ENCODE data around the gene CLK4.

The CLK4 gene

DNA sequence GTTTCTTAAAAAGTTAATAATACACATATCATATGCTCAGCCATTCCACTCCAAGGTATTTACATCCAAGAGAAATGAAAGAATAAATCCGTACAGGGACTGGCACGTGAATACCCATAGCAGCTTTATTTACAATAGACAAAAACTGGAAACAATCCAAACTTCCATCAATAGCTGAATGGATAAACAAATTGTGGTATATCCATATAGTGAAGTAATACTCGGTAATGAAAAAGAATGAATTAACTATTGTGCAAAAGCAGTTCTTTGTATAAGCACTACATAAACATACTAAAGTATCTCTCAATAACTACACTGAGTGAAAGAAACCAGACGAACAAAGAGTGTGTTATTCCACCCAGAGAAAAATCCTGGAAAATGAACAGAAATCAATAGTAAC, 54.2 kb downstream of the CLK4 start:
- FAIRE-seq (no peak), DNase-seq (ENCODE audit: insufficient read length, low spot score) (no peak)
- no peak for TF ChIP-seq CTCF (IDR thresholded peaks at IDR 0.05; ENCODE audit: insufficient read depth, missing control alignments)

- DNase-seq (ENCODE audit: insufficient read length, low spot score) (no peak), FAIRE-seq (no peak)
- no peak for TF ChIP-seq CTCF (IDR thresholded peaks at IDR 0.05; ENCODE audit: insufficient read depth, missing control alignments)
Measured at GRCh38 chr5:178569485-178569884, 57.4 kb downstream of the CLK4 start.

- no peak for FAIRE-seq
- no peak for DNase-seq (ENCODE audit: insufficient read length, low spot score)
- TF ChIP-seq CTCF (IDR thresholded peaks at IDR 0.05; ENCODE audit: insufficient read depth, missing control alignments): no peak
Measured at GRCh38 chr5:178564811-178565550, 61.9 kb downstream of the CLK4 start.

- FAIRE-seq: no peak
- no peak for TF ChIP-seq CTCF (IDR thresholded peaks at IDR 0.05; ENCODE audit: insufficient read depth, missing control alignments)
- no peak for DNase-seq (ENCODE audit: insufficient read length, low spot score)
Measured at GRCh38 chr5:178564397-178564796, 62.5 kb downstream of the CLK4 start.

DNA sequence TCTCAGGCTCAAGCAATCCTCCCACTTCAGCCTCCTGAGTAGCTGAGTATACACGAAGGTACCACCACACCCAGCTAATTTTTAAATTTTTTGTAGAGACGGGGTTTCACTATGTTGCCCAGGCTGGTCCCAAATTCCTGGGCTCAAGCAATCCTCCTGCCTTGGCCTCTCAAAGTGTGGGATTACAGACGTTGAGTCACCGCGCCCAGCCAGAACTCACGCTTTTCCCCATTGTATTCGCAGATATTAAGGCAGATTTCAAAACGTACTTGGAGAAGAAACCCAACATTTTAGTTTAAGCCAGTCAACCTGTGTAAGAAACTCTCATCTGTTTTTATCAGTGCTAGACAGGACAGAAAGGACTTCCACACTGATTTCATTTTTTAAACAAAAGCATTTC, 63.2 kb downstream of the CLK4 start:
- FAIRE-seq: no peak
- no peak for TF ChIP-seq CTCF (IDR thresholded peaks at IDR 0.05; ENCODE audit: insufficient read depth, missing control alignments)
- DNase-seq (ENCODE audit: insufficient read length, low spot score): no peak

DNA sequence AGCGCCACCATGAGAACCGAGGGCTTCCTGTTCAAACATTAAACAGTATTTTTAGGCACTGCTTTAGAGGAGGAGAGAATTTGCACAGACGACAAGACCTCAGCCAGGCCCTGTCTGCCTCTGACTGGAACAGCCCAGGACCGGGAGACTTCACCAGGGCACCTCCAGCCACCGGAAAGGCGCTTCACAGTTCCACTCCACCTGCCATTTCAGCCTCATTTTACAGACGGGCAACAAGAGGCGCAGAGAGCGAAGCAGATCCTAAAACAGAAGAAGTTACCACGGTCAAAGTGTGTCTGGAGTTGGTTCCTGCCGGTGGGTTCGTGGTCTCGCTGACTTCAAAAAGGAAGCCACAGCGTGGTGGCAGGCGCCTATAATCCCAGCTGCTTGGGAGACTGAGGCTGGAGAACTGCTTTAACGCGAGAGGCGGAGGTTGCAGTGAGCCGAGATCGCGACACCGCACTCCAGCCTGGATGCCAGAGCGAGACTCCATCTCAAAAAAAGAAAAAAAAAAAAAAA, 65.0 kb downstream of the CLK4 start:
- FAIRE-seq: no peak
- no peak for DNase-seq (ENCODE audit: insufficient read length, low spot score)
- TF ChIP-seq CTCF (IDR thresholded peaks at IDR 0.05; ENCODE audit: insufficient read depth, missing control alignments): no peak

DNA sequence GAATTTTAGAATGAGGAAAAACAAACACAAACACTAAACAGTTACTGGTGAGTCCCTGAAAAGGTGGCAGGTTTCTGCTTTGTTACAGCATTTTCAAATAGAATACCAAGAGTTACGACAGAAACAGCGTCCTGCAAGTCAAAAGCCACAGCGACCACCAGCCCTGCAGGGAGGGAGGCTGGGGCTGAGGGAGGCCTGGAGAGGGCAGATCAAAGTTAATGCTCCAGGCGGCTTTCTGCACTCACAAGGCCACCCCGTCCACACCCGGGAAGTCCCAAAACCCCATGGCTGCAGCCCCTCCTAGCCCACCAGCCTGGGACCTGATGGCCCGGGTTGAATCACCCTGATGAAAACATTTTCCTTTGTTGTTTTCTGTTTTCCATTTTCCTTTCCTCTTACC, 65.9 kb downstream of the CLK4 start:
- no peak for TF ChIP-seq CTCF (IDR thresholded peaks at IDR 0.05; ENCODE audit: insufficient read depth, missing control alignments)
- FAIRE-seq: no peak
- DNase-seq (ENCODE audit: insufficient read length, low spot score): no peak

All from D721Med (cell line).